Karpas-422 (cell line): Measurements from ENCODE around the gene PDZD2. TPM values are rescaled to one million over a fixed set of nuclear protein-coding genes. Genes with fewer than 3 reads are reported as not detected.

Experiments
- DNase-seq: peaks from one replicate; pipeline ENCODE4 v3.0.0-alpha.2; 2015
- H2AFZ ChIP-seq: fragments of 200-600 bp; sonication (generic); 2 replicates; pipeline ENCODE4 v1.6.1; 2014; ENCODE audit warnings: antibody characterized with exemption, low read length, mixed read lengths
- H3K27ac ChIP-seq: fragments of 200-600 bp; sonication (generic); 2 replicates; pipeline ENCODE4 v1.5.1; 2014; ENCODE audit warnings: mild to moderate bottlenecking, low read length, moderate library complexity
- H3K27me3 ChIP-seq: fragments of 200-600 bp; sonication (generic); 2 replicates; pipeline ENCODE4 v1.6.1; 2014; ENCODE audit warnings: low read length, mixed read lengths
- H3K36me3 ChIP-seq: fragments of 200-600 bp; sonication (generic); 2 replicates; pipeline ENCODE4 v1.6.1; 2014; ENCODE audit warnings: low read length, mixed read lengths; ENCODE audit not compliant: insufficient read depth
- H3K4me1 ChIP-seq: fragments of 200-600 bp; sonication (generic); 2 replicates; pipeline ENCODE4 v1.6.1; 2014; ENCODE audit warnings: mild to moderate bottlenecking, low read length, mixed read lengths
- H3K4me2 ChIP-seq: fragments of 200-600 bp; sonication (generic); 2 replicates; pipeline ENCODE4 v1.6.1; 2014; ENCODE audit warnings: low read length, low read depth, mild to moderate bottlenecking; ENCODE audit not compliant: poor library complexity, severe bottlenecking
- H3K4me3 ChIP-seq: fragments of 200-600 bp; sonication (generic); 2 replicates; pipeline ENCODE4 v1.5.1; 2014; ENCODE audit warnings: mild to moderate bottlenecking, antibody characterized with exemption, low read length, mixed read lengths
- H3K79me2 ChIP-seq: fragments of 200-600 bp; sonication (generic); 2 replicates; pipeline ENCODE4 v1.6.1; 2014; ENCODE audit warnings: mild to moderate bottlenecking, low read length, mixed read lengths
- H3K9ac ChIP-seq: fragments of 200-600 bp; sonication (generic); 2 replicates; pipeline ENCODE4 v1.6.0; 2014; ENCODE audit warnings: low read length
- H3K9me2 ChIP-seq: fragments of 200-600 bp; sonication (generic), shearing (Covaris generic); replicated peaks from 2 replicates; pipeline ENCODE4 v1.6.0; 2014; ENCODE audit warnings: mild to moderate bottlenecking, low read length, moderate library complexity; ENCODE audit not compliant: insufficient read depth
- H3K9me3 ChIP-seq: fragments of 300-700, 200-600 bp; sonication (generic); 2 replicates; pipeline ENCODE4 v1.6.1; 2014; ENCODE audit warnings: low read length, mixed read lengths
- H4K20me1 ChIP-seq: fragments of 200-600 bp; sonication (generic); 2 replicates; pipeline ENCODE4 v1.6.1; 2014; ENCODE audit warnings: mild to moderate bottlenecking, antibody characterized with exemption, low read length, low read depth; ENCODE audit not compliant: insufficient read depth
- total RNA-seq: library from RNA; depleted of rRNA; stranded (reverse); fragments of >200 nt; shearing (Covaris generic); gene quantifications from 2 replicates; pipeline ENCODE4 v1.2.3, GENCODE V29; 2014; ENCODE audit warnings: low replicate concordance

PDZD2 gene
- total RNA-seq, 1 experiment from 2014 or later = not detected

DNA sequence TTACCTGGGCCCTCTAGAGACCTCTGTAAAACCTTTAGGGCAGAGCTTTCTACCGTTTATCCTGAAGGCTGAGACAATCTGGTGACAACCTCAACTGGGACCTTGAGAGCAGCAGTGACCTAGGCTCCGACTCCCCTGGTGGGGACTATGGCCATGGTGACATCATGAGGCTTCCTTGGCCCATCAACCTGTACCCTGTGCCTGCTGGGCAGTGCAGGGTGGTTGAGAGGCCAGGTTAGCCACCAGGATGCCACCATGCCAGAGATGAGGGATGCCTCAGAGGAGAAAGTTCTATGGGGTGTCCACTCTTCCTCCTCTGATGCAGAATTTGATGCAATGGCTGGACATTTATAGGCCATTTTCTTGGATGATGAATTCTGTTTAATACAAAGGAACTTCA, 194.8 kb downstream of the PDZD2 start:
- Histone ChIP-seq H3K4me1 (no peaks in the 10 kb centered on the region), H3K4me2 (no peak overlapping the region), H3K9ac (no peak overlapping the region), H3K9me2 (no peaks in the 10 kb centered on the region), H3K27me3 (no peaks in the 10 kb centered on the region), H3K4me3 (no peak overlapping the region), H3K36me3 (no peaks in the 10 kb centered on the region), H4K20me1 (no peaks in the 10 kb centered on the region), H3K9me3 (no peaks in the 10 kb centered on the region), H3K79me2 (no peaks in the 10 kb centered on the region), H2AFZ (no peak overlapping the region), H3K27ac (no peak overlapping the region)
- no peak for DNase-seq

DNA sequence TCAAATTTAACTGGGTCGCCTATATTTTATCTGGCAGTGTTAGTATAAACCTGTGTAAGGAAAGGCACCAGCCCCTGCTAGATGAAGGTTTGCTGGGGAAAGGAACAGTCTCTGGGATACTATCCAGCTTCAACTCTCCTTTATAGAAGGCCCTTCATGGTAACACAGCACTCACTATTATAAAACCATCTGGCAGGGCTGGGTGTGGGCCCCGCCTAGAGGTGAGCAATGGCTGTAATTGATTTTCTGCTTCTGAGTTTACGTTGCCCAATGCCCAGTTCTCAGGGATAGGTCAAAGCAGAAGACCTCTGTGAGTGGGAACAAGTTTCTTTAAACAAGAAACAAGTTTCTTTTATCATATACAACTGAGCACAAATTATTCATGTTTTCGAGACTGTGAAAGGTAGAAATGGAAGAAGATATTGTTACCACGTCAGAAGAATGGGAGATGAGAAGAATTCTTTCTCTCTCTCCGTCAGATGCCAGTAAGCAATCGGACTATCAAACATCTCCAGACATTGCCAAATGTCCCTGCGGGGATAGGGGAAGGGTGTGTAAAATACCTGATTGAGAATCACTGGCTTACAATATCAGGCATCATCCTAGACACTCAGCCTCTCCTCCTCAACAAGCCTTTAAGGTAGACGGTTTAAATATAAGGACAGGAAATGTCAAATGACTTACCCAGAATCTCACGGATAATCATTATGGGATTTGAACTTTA, 205.9 kb downstream of the PDZD2 start:
- DNase-seq = no peak

DNA sequence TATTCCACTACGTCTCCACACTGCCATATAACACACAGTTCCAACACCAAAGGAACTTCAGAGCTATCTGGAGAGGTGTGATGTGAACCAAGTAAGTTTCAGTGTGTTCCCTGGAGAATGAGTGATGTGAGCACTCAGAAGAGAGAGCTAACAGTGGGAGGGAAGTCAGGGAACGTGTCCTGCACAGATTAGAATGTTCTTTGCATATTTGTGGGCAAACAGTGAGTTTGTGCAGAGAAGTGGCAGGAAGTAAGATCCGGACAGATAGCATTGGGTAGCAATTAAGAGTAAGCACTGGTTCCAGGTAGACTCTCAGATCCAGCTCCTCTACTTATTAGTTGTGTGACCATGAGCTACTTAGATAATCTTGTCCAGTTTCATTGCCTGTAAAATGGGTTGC, 206.4 kb downstream of the PDZD2 start:
- Histone ChIP-seq H2AFZ (no peak overlapping the region), H3K9me2 (no peaks in the 10 kb centered on the region), H3K27ac (no peak overlapping the region), H3K79me2 (no peaks in the 10 kb centered on the region), H3K4me1 (no peaks in the 10 kb centered on the region), H3K36me3 (no peaks in the 10 kb centered on the region), H3K9me3 (no peaks in the 10 kb centered on the region), H3K4me2 (no peak overlapping the region), H4K20me1 (no peaks in the 10 kb centered on the region), H3K27me3 (no peaks in the 10 kb centered on the region), H3K9ac (no peak overlapping the region), H3K4me3 (no peak overlapping the region)
- no peak for DNase-seq

More for the DNA sequence above, 205.9 kb downstream of the PDZD2 start:
- no peaks in the 10 kb centered on the region for H3K27me3 ChIP-seq
- no peaks in the 10 kb centered on the region for H3K9me3 ChIP-seq
- no peak overlapping the region for H3K4me3 ChIP-seq
- H3K79me2 ChIP-seq = no peaks in the 10 kb centered on the region
- no peak overlapping the region for H3K9ac ChIP-seq
- no peak overlapping the region for H3K4me2 ChIP-seq
- no peaks in the 10 kb centered on the region for H3K4me1 ChIP-seq
- H3K36me3 ChIP-seq = no peaks in the 10 kb centered on the region
- no peaks in the 10 kb centered on the region for H4K20me1 ChIP-seq
- no peaks in the 10 kb centered on the region for H3K9me2 ChIP-seq
- no peak overlapping the region for H3K27ac ChIP-seq
- H2AFZ ChIP-seq = no peak overlapping the region

DNA sequence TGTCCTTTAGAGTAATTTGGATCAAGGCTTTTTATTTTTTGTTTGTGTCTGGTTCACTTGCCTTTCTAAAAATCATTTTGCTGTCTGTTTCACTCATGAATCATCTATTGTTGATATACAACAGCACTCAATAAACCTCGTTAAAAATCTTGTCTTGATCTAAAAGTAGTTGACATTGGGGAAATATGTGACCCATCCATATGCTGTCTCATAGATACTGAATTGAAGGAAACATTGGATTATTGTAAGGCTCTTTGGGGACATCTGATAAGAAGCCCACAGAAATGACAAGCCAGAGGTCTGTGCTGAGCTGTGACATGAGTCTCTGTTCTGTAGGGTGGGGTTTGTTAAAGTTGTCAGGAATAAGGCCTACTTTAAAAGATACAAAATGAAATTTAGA, 208.0 kb downstream of the PDZD2 start:
- Histone ChIP-seq H3K9me2 (no peaks in the 10 kb centered on the region), H3K79me2 (no peaks in the 10 kb centered on the region), H3K27ac (no peak overlapping the region), H4K20me1 (no peaks in the 10 kb centered on the region), H3K4me2 (no peak overlapping the region), H3K4me1 (no peaks in the 10 kb centered on the region), H3K4me3 (no peak overlapping the region), H3K27me3 (no peaks in the 10 kb centered on the region), H3K36me3 (no peaks in the 10 kb centered on the region), H2AFZ (no peak overlapping the region), H3K9ac (no peak overlapping the region), H3K9me3 (no peaks in the 10 kb centered on the region)
- no peak for DNase-seq

DNA sequence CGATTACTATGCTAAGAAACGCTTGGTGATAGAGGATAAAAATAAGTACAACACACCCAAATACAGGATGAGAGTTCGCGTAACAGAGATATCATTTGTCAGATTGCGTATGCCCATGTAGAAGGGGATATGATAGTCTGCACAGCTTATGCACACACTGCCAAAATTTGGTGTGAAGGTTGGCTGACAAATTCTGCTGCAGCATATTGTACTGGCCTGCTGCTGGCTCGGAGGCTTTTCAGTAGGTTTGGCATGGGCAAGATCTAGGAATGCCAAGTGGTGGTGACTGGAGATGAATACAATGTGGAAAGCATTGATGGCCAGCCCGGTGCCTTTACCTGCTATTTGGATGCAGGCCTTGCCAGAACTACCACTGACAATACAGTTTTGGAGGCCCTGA, 208.4 kb downstream of the PDZD2 start:
- Histone ChIP-seq H3K9ac (no peak overlapping the region), H3K36me3 (no peaks in the 10 kb centered on the region), H3K79me2 (no peaks in the 10 kb centered on the region), H3K4me2 (no peak overlapping the region), H3K27ac (no peak overlapping the region), H3K9me3 (no peaks in the 10 kb centered on the region), H3K4me3 (no peak overlapping the region), H2AFZ (no peak overlapping the region), H4K20me1 (no peaks in the 10 kb centered on the region), H3K27me3 (no peaks in the 10 kb centered on the region), H3K4me1 (no peaks in the 10 kb centered on the region), H3K9me2 (no peaks in the 10 kb centered on the region)
- no peak for DNase-seq

DNA sequence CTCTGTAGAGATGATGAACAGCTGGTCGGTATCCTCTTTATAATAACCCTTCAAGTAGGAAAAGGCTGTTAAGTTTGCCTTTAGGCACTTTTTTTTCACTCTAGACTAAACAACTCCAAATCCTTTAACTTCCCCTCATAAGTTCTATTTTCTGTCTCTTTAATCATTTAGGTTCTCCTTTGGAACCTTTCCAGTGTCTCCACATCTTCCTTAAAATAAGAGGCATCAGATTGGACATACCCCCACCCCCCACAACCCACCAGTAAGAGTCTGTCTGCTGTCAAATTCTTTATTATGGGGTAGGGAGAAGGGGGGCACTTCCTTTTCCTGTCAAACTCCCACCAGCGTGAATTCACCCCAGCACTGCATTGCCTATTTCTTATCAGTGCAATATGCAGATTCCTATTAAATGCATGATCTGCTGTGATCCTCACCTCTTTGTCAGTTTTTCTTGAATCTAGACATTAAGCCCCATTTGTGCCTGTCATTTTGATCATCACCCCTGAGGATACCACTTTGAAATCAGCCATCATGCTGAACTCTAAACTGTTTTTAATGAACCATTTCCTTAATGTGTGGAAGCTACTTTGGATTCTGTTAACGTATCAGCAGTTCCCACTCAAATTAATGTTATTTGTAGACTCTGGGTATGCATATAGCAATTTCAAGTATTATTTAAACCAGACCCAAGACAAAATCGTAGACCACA, 212.2 kb downstream of the PDZD2 start:
- H3K27me3 ChIP-seq = no peaks in the 10 kb centered on the region
- H3K9me2 ChIP-seq = no peaks in the 10 kb centered on the region
- H3K4me1 ChIP-seq = no peaks in the 10 kb centered on the region
- H3K79me2 ChIP-seq = no peaks in the 10 kb centered on the region
- H3K4me2 ChIP-seq = no peak overlapping the region
- no peak for DNase-seq
- no peak overlapping the region for H3K4me3 ChIP-seq
- no peaks in the 10 kb centered on the region for H3K9me3 ChIP-seq
- no peak overlapping the region for H3K9ac ChIP-seq
- no peaks in the 10 kb centered on the region for H4K20me1 ChIP-seq
- H2AFZ ChIP-seq = no peak overlapping the region
- H3K36me3 ChIP-seq = no peaks in the 10 kb centered on the region
- no peak overlapping the region for H3K27ac ChIP-seq

DNA sequence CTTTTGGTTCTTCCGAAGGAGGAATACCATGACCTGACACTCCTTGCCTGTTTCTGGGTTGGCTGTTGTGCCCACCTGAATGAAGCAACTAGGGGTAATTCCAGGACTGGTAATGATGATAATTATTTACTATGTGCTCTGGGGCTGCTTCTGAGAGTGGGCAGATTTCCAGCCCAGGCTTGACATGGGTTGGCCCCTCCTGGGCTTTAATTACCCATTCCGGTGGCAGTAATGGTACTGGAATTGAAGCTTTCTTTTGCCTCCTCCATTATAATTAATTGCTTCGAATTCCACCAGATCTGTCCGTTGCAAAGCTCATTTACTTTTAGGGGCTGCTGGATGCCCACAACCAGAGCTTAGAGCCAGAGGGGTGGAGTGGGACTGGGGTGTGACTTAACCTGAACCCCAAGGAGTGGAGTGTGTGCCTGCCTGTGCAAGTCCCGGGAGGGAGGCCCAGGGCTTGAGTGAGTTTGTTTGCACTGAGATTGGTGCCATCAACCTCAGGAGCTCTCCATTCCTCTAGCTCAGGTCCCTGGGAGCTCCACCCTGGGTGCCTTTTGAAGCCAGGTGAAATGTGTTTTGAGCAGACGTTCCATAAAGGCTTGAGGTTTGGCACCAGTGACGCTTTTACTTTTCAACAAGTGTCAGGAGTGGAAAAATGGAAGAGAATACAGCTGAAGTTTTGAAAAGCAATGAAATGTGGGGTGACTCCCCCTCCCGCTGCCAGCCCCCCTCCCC, 214.6 kb downstream of the PDZD2 start:
- Histone ChIP-seq H3K4me3 (no peak overlapping the region), H3K9me2 (no peaks in the 10 kb centered on the region), H3K4me2 (no peak overlapping the region), H3K9ac (no peak overlapping the region), H3K36me3 (no peaks in the 10 kb centered on the region), H3K79me2 (no peaks in the 10 kb centered on the region), H3K4me1 (no peaks in the 10 kb centered on the region), H3K27ac (no peak overlapping the region), H3K9me3 (no peaks in the 10 kb centered on the region), H2AFZ (no peak overlapping the region), H3K27me3 (no peaks in the 10 kb centered on the region), H4K20me1 (no peaks in the 10 kb centered on the region)
- no peak for DNase-seq
